ENCODE results near the gene RAB17. TPM values are rescaled to one million over a fixed set of nuclear protein-coding genes. Genes with fewer than 3 reads are reported as not detected.

RAB17 gene
- total RNA-seq, 1 experiment from 2014 or later = 41.8 TPM

- no peak overlapping the region for H3K9ac ChIP-seq (ENCODE audit: low read length)
- no peaks in the 10 kb centered on the region for H4K20me1 ChIP-seq (ENCODE audit: insufficient read depth)
- no peak overlapping the region for H3K4me2 ChIP-seq (ENCODE audit: low read length)
- DNase-seq (ENCODE audit: low read depth, low spot score) (no peak), ATAC-seq (no peak)
- RAD21 ChIA-PET (ENCODE audit: low non-redundant PET in 1 of 2, low total read pairs in 2 of 2, uncharacterized antibody in 2 of 2, unreplicated experiment in 2 of 2) = no interaction called here
- no peaks in the 10 kb centered on the region for H3K27me3 ChIP-seq (ENCODE audit: insufficient read depth, low read length)
- intact Hi-C loops (cut with micrococcal nuclease) = no loop called here
- no peak overlapping the region for H3K4me3 ChIP-seq (replicated peaks in 1 of 2; ENCODE audit: low read depth in 1 of 2, low read length in 2 of 2)
- no peaks in the 10 kb centered on the region for H3K9me2 ChIP-seq (ENCODE audit: insufficient read depth)
- no peaks in the 10 kb centered on the region for H3K4me1 ChIP-seq (ENCODE audit: control insufficient read depth in 1 of 2, insufficient read depth in 2 of 2, low read length in 2 of 2)
- H3K79me2 ChIP-seq (ENCODE audit: insufficient read depth, low read length) = no peaks in the 10 kb centered on the region
- no TSS peak for BruUV-seq (replicated peaks)
- POLR2A ChIA-PET = no interaction called here
- CTCF ChIA-PET = no interaction called here
- H3K9me3 ChIP-seq (ENCODE audit: control insufficient read depth in 1 of 2, insufficient read depth in 1 of 2, low read depth in 1 of 2, low read length in 2 of 2) = no peaks in the 10 kb centered on the region
- no peak overlapping the region for H3K27ac ChIP-seq (ENCODE audit: low read depth, low read length)
- H3K36me3 ChIP-seq (ENCODE audit: control insufficient read depth in 1 of 2, insufficient read depth in 2 of 2, low read length in 2 of 2) = peaks cover 2 to 12% of the 10 kb centered on the region in 2 experiments; a peak in 3 of 4 replicates
- TF ChIP-seq TCF7L2 (IDR thresholded peaks at IDR 0.05; ENCODE audit: borderline replicate concordance, extremely low read depth, insufficient read depth, insufficient read length) (no peak), REST (IDR thresholded peaks at IDR 0.05; ENCODE audit: low read depth) (no peak), ZFX (IDR thresholded peaks at IDR 0.05) (no peak), YY1 (IDR thresholded peaks at IDR 0.05; ENCODE audit: extremely low read depth, insufficient replicate concordance, low read depth, low read length) (no peak), SIN3A (IDR thresholded peaks at IDR 0.05; ENCODE audit: low read depth) (no peak), SRF (IDR thresholded peaks at IDR 0.05; ENCODE audit: low read depth) (no peak), MAX (IDR thresholded peaks at IDR 0.05) (no peak), EGR1 (IDR thresholded peaks at IDR 0.05; ENCODE audit: low read depth) (no peak), POLR2A (IDR thresholded peaks at IDR 0.05; ENCODE audit: borderline replicate concordance, extremely low read depth, insufficient read depth, insufficient read length) (no peak), ZNF274 (IDR thresholded peaks at IDR 0.05; ENCODE audit: low read depth, low read length) (no peak), ATF3 (IDR thresholded peaks at IDR 0.05) (no peak), FOSL1 (IDR thresholded peaks at IDR 0.05; ENCODE audit: low read depth) (no peak)
- TF ChIP-seq, protein P1, sequence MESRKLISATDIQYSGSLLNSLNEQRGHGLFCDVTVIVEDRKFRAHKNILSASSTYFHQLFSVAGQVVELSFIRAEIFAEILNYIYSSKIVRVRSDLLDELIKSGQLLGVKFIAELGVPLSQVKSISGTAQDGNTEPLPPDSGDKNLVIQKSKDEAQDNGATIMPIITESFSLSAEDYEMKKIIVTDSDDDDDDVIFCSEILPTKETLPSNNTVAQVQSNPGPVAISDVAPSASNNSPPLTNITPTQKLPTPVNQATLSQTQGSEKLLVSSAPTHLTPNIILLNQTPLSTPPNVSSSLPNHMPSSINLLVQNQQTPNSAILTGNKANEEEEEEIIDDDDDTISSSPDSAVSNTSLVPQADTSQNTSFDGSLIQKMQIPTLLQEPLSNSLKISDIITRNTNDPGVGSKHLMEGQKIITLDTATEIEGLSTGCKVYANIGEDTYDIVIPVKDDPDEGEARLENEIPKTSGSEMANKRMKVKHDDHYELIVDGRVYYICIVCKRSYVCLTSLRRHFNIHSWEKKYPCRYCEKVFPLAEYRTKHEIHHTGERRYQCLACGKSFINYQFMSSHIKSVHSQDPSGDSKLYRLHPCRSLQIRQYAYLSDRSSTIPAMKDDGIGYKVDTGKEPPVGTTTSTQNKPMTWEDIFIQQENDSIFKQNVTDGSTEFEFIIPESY (IDR thresholded peaks at IDR 0.05; ENCODE audit: extremely low read depth, insufficient replicate concordance, low read length) = no peak
- H2AFZ ChIP-seq (ENCODE audit: low read depth, low read length, poor library complexity, severe bottlenecking) = no peak overlapping the region
These were observed 50.9 kb downstream of the RAB17 start for GRCh38 chr2:237539681-237540080.
